Mucosa of descending colon (tissue), 3 donors: Measurements from ENCODE around the gene CDRT4. TPM values are rescaled to one million over a fixed set of nuclear protein-coding genes. Genes with fewer than 3 reads are reported as not detected.

Experiments used
- ATAC-seq: fragments of 200-7000 bp; cut with Tn5 transposase; one replicate; pipeline ENCODE4 v1.9.1; 2020; ENCODE audit warnings: mild to moderate bottlenecking, moderate library complexity
- DNase-seq, 3 donors: peaks; one replicate each; pipeline ENCODE4 v3.0.0-alpha.2; 2020
- H3K36me3 ChIP-seq: fragments of 200-600 bp; one replicate; pipeline ENCODE4 v1.8.0; 2021; ENCODE audit warnings: low read depth, mild to moderate bottlenecking
- H3K4me1 ChIP-seq: fragments of 200-600 bp; one replicate; pipeline ENCODE4 v1.8.0; 2021; ENCODE audit warnings: low read depth, mild to moderate bottlenecking
- H3K4me3 ChIP-seq: fragments of 200-600 bp; one replicate; pipeline ENCODE4 v1.8.0; 2021; ENCODE audit warnings: mild to moderate bottlenecking
- H3K9me3 ChIP-seq: fragments of 200-600 bp; one replicate; pipeline ENCODE4 v1.8.0; 2021; ENCODE audit warnings: mild to moderate bottlenecking
- CTCF ChIP-seq: fragments of 200-600 bp; IDR thresholded peaks from one replicate; pipeline ENCODE4 v1.8.0; 2022; ENCODE audit warnings: antibody characterized with exemption, mild to moderate bottlenecking
- intact Hi-C, 2 donors: fragments of 100-400 bp; cut with DNase I in 1 of 2; cut with micrococcal nuclease in 1 of 2; formaldehyde crosslinking; loops; one replicate each; pipeline versions ENCODE4 v1.11.0 to v1.11.1; 2022; cut with DNase I, micrococcal nuclease
- total RNA-seq, 3 donors: library from RNA; stranded (reverse); fragmentation: NEBNext Ultra II Directional in 2 of 3; extraction: Animal tissue kit (Norgen Biotek cat#: 25700) in 2 of 3; gene quantifications; one replicate each; pipeline versions ENCODE4 v1.2.1 to v1.2.4, GENCODE V29; 2021 to 2023
- donor health status: DM: no; HTN: no; CAD: no; lungs with moderate emphysema.
- donor health status: DM: no; HTN: no; CAD: no.
- donor health status: DM: no; HTN: yes; CAD: no.

Gene CDRT4
- total RNA-seq, 3 donors from 2014 or later = 4.8 to 17.5 (median 5.7) TPM

- no peak for TF ChIP-seq CTCF
- ATAC-seq (no peak), DNase-seq (no peak)
- H3K9me3 ChIP-seq = no peaks in the 10 kb centered on the region
- H3K36me3 ChIP-seq = no peaks in the 10 kb centered on the region
- no peak overlapping the region for H3K4me3 ChIP-seq
- intact Hi-C loops = no loop called here
- peaks cover 6% of the 10 kb centered on the region for H3K4me1 ChIP-seq
Measured at GRCh38 chr17:15492791-15493692, 25.6 kb upstream of the CDRT4 start.

- intact Hi-C loops = no loop called here
- H3K4me3 ChIP-seq = no peak overlapping the region
- ATAC-seq (no peak), DNase-seq (no peak)
- no peaks in the 10 kb centered on the region for H3K9me3 ChIP-seq
- H3K36me3 ChIP-seq = no peaks in the 10 kb centered on the region
- peaks cover 6% of the 10 kb centered on the region for H3K4me1 ChIP-seq
- TF ChIP-seq CTCF = no peak
Measured at GRCh38 chr17:15492186-15492585, 24.8 kb upstream of the CDRT4 start.

GRCh38 chr17:15490634-15491261 lies 23.3 kb upstream of the CDRT4 start:
- peak; percentile 98 for ATAC-seq
- H3K9me3 ChIP-seq = no peaks in the 10 kb centered on the region
- intact Hi-C loops = no loop called here

GRCh38 chr17:15488557-15488956 lies 21.1 kb upstream of the CDRT4 start:
- H3K36me3 ChIP-seq = no peaks in the 10 kb centered on the region
- H3K4me3 ChIP-seq = no peak overlapping the region
- no peak for TF ChIP-seq CTCF
- DNase-seq (no peak), ATAC-seq (no peak)
- H3K9me3 ChIP-seq = no peaks in the 10 kb centered on the region
- intact Hi-C loops = no loop called here
- peaks cover 6% of the 10 kb centered on the region for H3K4me1 ChIP-seq

More at GRCh38 chr17:15490634-15491261, 23.3 kb upstream of the CDRT4 start:
- H3K4me3 ChIP-seq = no peak overlapping the region
- peak; percentile 68 to 79 (median 77) for DNase-seq
- H3K4me1 ChIP-seq = peaks cover 6% of the 10 kb centered on the region
- H3K36me3 ChIP-seq = no peaks in the 10 kb centered on the region
- no peak for TF ChIP-seq CTCF

GRCh38 chr17:15485045-15485444 lies 17.6 kb upstream of the CDRT4 start:
- DNase-seq (no peak), ATAC-seq (no peak)
- intact Hi-C loops = no loop called here
- H3K36me3 ChIP-seq = no peaks in the 10 kb centered on the region
- no peak for TF ChIP-seq CTCF
- no peak overlapping the region for H3K4me3 ChIP-seq
- no peaks in the 10 kb centered on the region for H3K4me1 ChIP-seq
- H3K9me3 ChIP-seq = no peaks in the 10 kb centered on the region
